ENCODE results near the gene CYP24A1. TPM values are rescaled to one million over a fixed set of nuclear protein-coding genes. Genes with fewer than 3 reads are reported as not detected.

Gene CYP24A1
- total RNA-seq, 1 donor from 2014 or later = 0.41 TPM

DNA sequence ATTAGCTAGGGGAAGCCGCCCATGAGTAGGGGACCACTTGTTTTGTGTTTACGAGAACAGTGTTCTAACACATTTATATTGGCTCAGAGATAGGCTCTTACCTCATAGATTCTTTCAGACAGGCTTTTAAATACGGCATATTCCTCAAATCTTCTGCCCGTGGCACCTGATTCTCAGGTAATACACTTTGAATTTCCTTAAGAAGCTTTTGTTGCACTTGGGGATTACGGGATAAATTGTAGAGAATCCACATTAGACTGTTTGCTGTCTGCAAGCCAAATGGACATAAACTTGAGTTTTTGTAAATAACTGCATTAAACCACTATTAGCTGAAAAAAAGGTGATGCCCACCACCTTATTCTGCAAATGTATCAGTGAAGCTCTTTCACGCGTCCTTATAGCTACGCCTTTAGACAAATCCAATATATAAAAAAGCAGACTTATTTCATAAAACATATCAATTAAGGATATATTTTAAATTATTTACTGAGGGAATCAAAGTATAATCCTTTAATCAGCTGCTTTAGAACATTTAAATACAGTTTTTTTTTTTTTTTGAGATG, 14.8 kb downstream of the CYP24A1 start:
- no peak for DNase-seq (ENCODE audit: low spot score in 2 of 2)
- no peak for FAIRE-seq

DNA sequence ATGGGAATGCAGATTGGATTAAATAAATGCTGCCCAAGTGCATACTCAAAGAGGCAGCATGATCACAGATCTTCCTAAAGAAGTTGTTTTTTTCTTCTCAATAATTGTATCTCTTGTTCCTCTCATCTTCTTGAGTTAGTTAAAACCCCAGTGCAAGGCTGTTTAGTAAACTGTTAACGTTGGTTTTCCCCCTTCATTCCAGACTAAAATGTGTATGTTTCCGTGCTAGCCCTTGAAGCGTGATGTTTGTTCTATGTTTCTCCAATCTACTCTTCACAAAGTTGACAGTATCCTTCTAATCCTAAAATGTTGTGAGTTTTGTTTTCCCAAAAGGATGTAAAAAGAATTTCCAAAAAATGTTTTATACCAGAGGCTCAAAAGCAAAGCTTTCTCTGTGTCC, 15.6 kb downstream of the CYP24A1 start:
- DNase-seq (ENCODE audit: low spot score in 2 of 2) (no peak), FAIRE-seq (no peak)

DNA sequence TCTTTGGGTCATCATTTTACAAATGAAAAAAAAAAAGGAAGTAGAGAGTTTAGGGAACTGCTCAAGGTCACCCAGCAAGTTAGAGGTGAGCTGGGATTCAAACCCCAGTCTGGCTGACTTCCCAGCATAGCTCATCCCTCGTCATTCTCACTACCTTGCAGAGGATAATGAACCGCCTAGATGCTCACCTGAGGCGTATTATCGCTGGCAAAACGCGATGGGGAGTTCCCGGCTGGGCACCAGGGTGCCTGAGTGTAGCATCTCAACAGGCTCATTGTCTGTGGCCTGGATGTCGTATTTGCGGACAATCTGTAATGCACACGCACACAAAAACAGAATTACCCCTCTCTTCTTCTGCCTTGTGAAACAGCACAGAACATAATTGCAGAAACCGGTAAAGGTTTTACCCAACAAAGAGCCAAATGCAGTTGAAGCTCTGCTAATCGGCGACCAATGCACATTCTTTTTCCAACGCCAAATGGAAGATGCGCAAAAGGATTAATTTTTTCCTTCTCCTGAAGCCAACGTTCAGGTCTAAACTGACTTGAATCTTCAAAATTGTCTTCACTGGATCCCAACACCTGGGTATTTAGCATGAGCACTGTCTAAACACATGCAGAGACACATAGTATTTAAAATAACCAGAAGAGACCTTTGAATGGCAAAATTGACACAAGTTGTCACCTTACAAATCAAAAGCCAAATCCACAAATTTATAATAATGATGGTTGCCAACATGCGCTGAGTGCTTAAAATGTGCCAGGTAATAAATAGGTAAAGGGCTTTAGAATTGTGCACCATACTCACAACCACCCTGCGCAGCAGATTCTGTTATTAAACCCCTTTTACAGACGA, 16.6 kb downstream of the CYP24A1 start:
- no peak for FAIRE-seq
- DNase-seq (ENCODE audit: low spot score in 2 of 2) = no peak

DNA sequence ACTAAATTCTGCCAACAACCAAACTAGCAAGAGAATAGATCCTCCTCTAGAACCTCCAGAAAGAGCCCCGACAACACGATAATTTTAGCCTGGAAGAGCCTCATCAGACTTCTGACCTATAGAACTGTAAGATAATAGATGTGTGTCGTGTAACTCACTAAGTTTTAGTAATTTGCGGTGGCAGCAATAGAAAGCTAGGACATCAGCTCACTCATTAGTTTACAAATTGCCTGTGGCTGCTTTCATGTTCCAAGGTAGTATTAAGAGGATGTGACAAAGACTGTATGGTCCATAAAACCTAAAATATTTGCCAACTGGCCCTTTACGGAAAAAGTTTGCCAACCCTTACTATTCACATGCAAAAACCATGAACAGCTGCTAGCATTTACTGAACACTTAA, 17.3 kb downstream of the CYP24A1 start:
- DNase-seq (ENCODE audit: low spot score in 2 of 2) (no peak), FAIRE-seq (no peak)

DNA sequence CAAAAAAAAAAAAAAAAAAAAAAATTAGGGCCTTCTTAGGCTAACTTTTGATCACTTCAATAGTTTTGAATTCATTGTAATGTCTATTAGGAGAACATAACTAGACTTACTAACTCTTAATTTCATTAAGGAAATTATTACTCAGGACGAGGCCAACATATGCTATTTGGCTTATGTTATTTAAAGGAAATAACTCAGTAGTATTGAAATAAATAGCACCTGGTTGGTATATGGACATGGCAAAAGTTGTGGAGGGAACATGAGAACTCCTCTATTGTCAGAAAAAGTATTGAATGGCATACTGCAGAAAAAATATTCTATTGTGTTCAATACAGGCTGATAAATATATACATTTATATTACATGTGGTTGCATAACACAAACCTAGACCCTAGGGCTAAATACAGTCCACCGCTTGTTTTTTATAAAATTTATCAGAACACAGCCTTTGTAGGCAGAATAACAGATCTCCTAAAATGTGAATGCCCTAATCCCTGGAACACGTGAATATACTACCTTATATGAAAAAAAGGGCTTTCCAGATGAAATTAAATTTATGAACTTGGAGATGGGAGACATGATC, 18.0 kb downstream of the CYP24A1 start:
- DNase-seq (ENCODE audit: low spot score in 2 of 2) = no peak
- no peak for FAIRE-seq

DNA sequence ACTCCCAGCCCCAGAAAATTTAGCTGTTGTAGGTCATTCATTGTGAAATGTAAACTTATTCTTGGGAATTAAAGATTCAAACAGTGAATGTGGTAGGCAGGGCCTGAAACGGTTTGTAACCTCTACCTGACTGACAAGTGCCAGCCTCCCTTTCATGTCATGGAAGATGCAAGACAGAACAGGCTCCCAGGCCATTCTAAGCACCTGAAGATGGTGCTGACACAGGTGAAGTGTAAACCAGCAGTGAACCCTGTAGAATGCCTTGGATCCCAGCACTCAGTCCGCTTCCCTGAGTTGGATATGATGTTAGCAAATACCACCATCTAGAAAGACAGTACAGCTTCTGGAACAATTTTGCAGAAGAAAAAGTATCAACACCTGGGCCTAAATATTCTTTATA, 19.3 kb downstream of the CYP24A1 start:
- DNase-seq (ENCODE audit: low spot score in 2 of 2) = no peak
- FAIRE-seq = no peak

DNA sequence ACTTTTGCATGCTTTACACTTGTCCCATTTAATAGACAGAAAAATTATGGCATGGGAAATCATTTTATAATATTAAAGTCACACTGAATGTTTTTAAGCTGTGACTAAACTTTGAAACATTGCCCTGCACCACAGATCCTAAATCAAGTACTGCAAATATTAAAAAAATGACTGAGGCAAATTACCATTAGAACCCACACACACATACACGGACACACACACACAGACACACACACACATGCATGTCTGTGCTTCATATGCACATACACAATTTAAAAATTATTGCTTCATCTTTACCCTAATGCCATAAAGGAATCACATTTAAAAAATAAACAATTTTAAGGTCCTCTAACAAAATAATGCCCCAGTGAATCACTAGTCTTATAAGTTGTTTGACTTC, 19.9 kb downstream of the CYP24A1 start:
- DNase-seq (ENCODE audit: low spot score in 2 of 2) (no peak), FAIRE-seq (no peak)

DNA sequence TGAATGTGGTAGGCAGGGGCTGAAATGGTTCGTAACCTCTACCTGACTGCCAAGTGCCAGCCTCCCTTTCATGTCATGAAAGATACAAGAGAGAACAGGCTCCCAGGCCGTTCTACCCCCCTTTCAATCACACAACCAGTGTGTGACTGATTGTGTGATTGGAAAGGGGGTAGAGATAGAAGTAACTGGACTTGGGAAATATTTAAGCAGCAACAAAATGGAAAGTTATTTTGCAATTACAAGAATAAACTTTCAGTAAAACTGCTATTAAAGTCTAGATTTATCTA, 20.8 kb downstream of the CYP24A1 start:
- FAIRE-seq = no peak

DNA sequence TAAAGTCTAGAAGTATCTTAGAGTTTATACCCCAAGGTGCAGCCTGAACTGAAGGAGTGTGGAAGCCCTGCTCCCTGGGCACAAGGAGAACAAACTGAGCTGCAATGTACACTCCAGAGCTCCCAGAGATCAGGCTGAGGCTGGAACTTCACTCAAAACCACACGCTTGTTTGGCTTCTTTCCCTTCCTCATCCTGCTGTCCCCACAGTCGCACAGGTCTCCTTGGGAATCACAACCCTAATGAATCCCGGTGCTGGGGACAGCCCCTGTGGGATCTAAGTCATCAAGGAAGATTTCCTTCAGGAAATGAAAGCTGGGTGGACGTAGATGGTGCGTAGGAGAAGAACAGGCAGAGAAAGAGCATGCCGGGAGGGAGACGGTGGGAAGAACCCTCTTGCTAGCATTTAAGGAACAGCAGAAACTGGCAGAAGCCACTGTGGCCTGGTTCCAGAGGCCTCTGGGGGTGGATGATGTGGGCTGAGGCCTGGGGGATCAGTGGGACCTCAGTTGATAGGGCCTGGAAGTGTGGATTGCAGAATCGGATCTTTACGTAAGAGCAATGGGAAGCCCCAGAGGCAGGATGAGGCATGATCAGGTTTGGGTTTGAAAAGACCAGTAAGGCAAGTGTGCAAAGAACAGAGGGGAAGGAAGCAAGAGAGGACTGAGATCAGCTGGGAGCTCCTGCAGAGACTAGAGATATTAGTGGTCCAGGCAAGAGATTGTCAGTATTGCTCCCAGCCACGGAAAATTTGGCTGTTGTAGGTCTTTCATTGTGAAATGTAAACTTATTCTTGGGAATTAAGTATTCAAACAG, 21.4 kb downstream of the CYP24A1 start:
- no peak for DNase-seq (ENCODE audit: low spot score in 2 of 2)
- no peak for FAIRE-seq

More for the DNA sequence above, 20.8 kb downstream of the CYP24A1 start:
- DNase-seq (ENCODE audit: low spot score in 2 of 2) = no peak

DNA sequence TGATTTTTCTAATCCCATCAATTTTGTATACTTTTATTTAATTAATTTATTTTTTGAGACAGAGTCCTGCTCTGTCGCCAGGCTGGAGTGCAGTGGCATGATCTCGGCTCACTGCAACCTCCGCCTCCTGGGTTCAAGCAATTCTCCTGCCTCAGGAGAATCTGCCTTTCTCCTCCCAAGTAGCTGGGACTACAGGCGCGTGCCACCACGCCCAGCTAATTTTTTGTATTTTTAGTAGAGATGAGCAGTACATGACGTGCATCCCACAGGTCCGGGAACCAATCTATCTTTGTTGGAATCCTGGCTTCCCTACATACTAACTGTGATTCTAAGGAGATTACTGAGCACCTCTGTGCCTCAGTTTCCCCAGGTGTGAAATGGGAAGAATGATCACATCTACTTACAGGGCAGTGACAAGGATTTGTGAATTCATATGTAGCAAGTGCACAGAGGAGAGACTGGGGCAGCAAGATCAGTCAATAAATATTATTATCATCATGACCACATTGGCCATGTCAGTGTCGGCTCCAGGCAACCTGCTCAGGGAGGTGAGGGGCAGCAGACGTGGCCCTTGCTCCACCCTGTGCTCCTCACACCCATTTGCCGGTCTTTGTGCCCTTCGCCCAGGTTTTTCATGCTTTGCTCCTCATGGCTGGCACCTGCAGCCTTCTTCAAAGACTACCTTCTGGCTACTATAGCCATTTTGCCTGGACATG, 22.1 kb downstream of the CYP24A1 start:
- FAIRE-seq (no peak), DNase-seq (ENCODE audit: low spot score in 2 of 2) (no peak)

DNA sequence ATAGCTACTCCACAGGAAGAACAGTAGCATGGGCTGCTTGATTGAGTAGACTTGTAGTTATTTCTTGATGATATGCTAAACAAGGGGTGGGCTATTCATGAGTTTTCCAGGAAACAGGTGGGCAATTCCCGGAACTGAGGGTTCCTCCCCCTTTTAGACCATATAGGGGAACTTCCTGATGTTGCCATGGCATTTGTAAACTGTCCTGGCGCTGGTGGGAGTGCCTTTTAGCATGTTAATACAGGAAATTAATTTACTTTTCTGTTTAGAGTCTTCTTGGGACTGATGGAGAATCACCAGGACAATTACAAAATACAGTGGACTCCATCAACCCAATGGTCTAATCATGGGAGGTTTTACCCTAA, 22.7 kb downstream of the CYP24A1 start:
- FAIRE-seq (no peak), DNase-seq (ENCODE audit: low spot score in 2 of 2) (no peak)

DNA sequence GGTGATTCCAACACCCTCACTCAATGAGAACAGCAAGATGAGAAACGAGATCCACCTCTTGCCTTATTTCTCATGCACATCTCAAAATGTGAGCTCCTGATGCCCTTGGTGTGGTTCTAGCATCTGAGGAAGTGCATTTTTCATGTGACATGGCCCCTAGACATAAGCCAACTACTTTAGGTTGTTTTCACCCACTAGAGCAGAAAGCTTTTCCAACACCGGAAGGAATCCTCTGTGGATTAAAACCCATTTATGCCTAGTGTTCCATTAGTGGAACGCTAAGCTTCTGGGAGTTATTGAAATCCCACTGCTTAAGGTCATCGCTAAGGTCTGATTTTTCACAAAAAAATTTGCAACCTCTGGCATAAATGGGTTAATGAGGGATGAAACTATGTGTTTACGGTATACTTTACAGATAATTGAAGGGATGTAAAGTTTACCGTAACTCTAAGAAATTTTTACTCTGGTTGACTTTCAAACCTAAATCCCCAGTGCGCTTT, 24.0 kb downstream of the CYP24A1 start:
- FAIRE-seq (no peak), DNase-seq (ENCODE audit: low spot score in 2 of 2) (no peak)

DNA sequence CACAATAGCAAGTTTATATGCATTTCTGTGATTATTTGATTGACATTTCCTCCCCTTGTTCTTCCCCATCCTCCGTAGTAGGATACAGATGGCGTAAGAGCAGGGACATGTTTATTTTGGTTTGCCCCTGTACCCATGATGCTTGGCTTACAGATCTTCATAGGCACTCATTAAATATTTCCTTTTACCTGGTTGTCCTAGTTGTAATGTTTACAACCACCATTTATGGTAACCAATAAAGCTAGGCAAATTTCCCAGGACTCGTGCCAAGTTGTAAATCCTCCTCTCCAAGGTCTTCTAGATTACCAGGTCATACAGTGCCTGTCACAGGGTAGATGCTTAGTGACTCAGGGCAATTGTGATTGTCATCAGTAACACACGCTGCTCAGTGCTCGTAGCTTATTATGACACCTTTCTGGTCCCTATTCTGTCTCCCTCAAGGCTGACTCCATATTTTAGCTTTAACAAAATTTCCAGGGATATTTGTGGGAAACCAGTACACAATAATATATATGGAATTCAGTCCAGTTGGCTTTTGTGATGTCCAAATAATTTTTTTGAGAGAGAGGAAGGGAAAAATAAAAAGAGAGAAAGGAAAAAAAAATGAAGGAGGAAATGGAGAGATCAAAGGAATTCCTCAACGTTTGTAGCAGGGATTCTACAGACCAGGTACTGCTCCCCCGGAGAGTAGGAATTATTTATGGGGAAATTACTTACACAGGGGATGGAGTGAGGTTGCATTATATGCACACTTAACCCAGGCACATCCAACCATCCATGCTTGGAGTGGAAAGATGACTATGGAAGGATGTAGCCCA, 24.6 kb downstream of the CYP24A1 start:
- no peak for DNase-seq (ENCODE audit: low spot score in 2 of 2)
- no peak for FAIRE-seq

DNA sequence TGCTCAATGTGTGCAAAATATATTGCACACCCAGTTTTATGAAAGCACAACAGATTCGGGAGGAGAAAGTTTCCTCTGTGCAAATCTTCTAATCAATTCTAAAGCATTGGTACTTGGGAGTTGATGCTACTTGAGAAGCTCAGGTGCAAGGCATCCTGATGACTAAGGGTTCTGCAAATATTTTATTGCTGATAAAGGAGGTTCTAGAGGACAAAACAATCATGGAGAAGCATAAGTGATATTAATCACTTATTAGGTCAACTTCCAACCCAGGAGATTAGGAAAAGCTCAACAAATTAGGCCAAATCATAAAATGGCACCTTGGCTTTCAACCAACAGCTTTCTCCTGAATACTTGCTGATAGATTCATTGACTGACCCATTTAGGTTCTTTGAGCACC, 27.1 kb downstream of the CYP24A1 start:
- FAIRE-seq = no peak
- DNase-seq (ENCODE audit: low spot score in 2 of 2) = no peak

DNA sequence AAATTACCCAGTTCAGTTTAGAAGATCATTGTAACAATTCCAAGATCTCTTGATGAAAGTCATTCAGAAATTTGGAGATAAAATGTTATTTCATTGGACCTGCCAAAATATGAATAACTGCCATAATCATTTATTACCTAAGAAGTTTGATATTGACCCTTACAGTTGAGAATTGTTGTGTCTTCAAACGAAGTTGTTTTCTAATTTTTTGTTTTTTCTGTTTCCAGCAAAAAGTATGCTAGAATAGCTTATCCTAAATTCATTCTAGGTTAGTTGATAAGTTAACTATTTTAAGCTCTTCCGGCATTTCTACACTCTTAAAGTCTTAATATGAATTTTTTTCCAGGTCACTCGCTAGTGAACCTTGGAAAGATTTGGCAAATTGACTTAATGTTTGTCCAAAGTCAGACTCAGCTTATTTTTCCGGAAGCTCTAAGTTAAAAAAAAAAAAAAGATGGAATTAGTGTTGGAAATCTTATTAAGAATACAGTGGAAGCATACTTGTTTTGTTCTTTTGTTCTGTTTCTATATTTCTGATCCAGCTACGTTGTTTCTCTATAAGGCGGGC, 28.9 kb downstream of the CYP24A1 start:
- DNase-seq (ENCODE audit: low spot score in 2 of 2) = no peak

DNA sequence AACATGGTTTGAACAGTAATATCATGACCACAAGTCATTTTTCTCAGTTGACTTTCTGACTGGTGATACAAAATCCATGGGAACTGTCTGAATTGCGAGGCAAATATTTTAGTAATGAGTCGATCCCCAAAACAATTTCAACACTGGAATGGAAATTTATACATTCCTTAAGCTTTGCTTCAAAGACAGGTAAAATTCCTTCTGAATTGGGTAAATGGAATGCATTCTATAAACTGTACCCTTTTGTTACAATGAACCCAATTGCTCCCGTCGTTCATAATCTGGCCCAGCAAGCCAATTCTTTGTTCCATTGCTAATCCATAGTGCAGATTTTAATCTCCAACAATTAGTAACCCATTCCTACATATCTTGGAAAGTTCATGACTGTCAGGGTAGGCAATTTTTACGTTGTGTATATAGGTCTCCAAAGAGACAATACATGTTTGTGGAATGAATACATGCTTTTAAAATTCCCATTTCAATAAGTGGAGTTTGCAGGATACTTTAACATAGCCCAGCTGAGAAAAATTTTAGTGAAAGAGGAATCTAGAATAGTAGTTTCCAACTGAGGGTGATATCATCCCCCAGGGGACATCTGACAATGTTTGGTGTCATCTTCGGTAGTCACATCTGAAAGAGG, 32.7 kb downstream of the CYP24A1 start:
- DNase-seq (ENCODE audit: low spot score in 2 of 2) (no peak), FAIRE-seq (no peak)

More for the DNA sequence above, 28.9 kb downstream of the CYP24A1 start:
- FAIRE-seq = no peak

DNA sequence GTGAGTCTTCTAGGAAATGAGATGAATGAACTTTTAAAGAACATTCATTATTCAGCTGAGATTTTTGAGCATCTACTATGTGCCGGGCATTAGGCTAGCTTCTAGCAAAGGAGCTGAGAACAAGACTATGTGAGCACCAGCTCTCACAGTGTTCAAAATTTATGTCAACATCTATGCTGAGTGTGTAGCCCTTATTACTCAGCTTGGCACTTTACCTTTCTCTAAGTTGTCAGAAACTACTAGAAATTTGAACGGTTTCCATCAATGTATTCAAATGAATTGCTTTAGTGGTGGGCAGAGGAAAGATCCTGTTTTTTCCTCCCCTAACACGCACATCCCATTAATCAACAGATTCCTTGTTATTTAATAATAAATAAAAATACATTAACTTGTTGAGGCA, 33.3 kb downstream of the CYP24A1 start:
- DNase-seq (ENCODE audit: low spot score in 2 of 2) (no peak), FAIRE-seq (no peak)

DNA sequence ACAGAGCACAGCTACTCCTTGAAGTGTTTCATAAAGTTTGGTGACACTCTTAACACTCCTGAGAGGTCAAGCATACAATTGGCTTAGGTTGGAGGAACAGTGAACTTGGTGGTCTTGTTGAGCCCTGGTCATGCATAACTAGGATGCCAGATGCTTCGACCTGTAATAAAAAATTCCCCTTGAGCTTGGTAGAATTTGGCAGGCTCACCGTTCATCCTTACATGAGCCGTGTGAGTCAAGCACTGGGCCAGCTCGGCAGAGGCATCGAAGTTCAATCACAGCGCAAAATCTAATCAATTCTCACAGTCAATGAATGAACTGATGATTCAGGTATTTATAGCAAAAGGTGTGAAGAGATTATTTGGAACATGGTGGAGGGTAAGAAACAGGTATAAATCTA, 33.7 kb downstream of the CYP24A1 start:
- DNase-seq (ENCODE audit: low spot score in 2 of 2) (no peak), FAIRE-seq (no peak)

DNA sequence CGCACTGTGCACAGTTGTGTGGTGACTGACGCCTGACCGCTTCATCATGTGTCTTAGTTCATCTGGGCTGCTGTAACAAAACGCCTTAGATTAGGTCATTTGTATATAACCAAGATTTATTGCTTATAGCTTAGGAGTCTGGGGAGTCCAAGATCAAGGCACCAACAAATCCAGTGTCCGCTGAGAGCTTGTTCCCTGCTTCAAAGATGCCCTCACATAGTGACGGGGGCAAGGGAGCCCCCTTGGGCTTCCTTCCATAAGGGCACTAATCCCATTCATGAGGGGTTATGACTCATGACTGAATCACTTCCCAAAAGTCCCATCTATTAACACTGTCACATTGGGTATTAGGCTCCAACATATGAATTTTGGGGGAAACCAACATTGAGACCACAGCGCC, 34.6 kb downstream of the CYP24A1 start:
- DNase-seq (ENCODE audit: low spot score in 2 of 2) (no peak), FAIRE-seq (no peak)

Data from frontal cortex (tissue), 4 donors.